Esophagus muscularis mucosa (tissue), 4 donors: Measurements from ENCODE around the gene BCL2L1. TPM values are rescaled to one million over a fixed set of nuclear protein-coding genes. Genes with fewer than 3 reads are reported as not detected.

Experiments used
- DNase-seq: peaks from one replicate; pipeline ENCODE4 v3.0.0-alpha.2; 2017; ENCODE audit errors: extremely low spot score
- H3K27ac ChIP-seq, 4 donors: fragments of 200-600 bp; sonication (generic); replicated peaks in 1 of 4; 1 replicate in 3 of 4; 2 replicates in 1 of 4; pipeline ENCODE4 v1.5.1; 2016 to 2019; ENCODE audit warnings: mild to moderate bottlenecking in 1 of 4
- H3K27me3 ChIP-seq, 4 donors: fragments of 200-600 bp; sonication (generic); one replicate each; pipeline versions ENCODE4 v1.5.1 to v1.6.0; 2016 to 2019
- H3K36me3 ChIP-seq, 4 donors: fragments of 200-600 bp; sonication (generic); one replicate each; pipeline ENCODE4 v1.5.1; 2016 to 2019
- H3K4me1 ChIP-seq, 4 donors: fragments of 200-600 bp; sonication (generic); one replicate each; pipeline ENCODE4 v1.5.1; 2016 to 2019
- H3K4me3 ChIP-seq, 4 donors: fragments of 200-600 bp; sonication (generic); 1 replicate in 2 of 4; 2 replicates in 2 of 4; pipeline ENCODE4 v1.5.1; 2016 to 2019; ENCODE audit warnings: mild to moderate bottlenecking in 4 of 4, moderate library complexity in 1 of 4
- H3K9me3 ChIP-seq, 4 donors: fragments of 200-600 bp; sonication (generic); 1 replicate in 3 of 4; 2 replicates in 1 of 4; pipeline ENCODE4 v1.5.1; 2016 to 2019
- EP300 ChIP-seq: sonication (generic); formaldehyde crosslinking; IDR thresholded peaks from one replicate; pipeline ENCODE4 v1.6.1; 2017; ENCODE audit warnings: antibody characterized with exemption
- POLR2A ChIP-seq: fragments of 450-650 bp; IDR thresholded peaks from one replicate; pipeline ENCODE4 v1.6.1; 2017; ENCODE audit warnings: antibody characterized with exemption, moderate library complexity, mild to moderate bottlenecking, low read depth
- POLR2AphosphoS5 ChIP-seq, 2 donors: sonication (generic); formaldehyde crosslinking; IDR thresholded peaks; one replicate each; pipeline ENCODE4 v1.6.1; 2017; ENCODE audit warnings: antibody characterized with exemption in 2 of 2
- WGBS: methylation state at CpG from one replicate; pipeline ENCODE4 v1.1.5; 2018; 5-methylcytosine and 5-hydroxymethylcytosine counted together
- intact Hi-C: fragments of 100-400 bp; cut with DNase I; formaldehyde crosslinking; loops from one replicate; pipeline ENCODE4 v1.15.1; 2023
- total RNA-seq, 4 donors: library from RNA; depleted of rRNA; stranded (reverse); fragments of >200 nt; gene quantifications; one replicate each; pipeline versions ENCODE4 v1.1.0 to v1.2.1, GENCODE V29; 2016
- TF ChIP-seq, protein P1 (sequence below), 3 experiments: fragments of 200-600 bp in 2 of 3; fragments of 450-650 bp in 1 of 3; sonication (generic) in 2 of 3; IDR thresholded peaks; one replicate each; pipeline ENCODE4 v1.5.1; 2017 to 2019; ENCODE audit warnings: antibody characterized with exemption in 3 of 3, mild to moderate bottlenecking in 2 of 3, moderate library complexity in 1 of 3

The BCL2L1 gene
- total RNA-seq, 4 donors from 2014 or later = 94.3 to 181 (median 140) TPM

DNA sequence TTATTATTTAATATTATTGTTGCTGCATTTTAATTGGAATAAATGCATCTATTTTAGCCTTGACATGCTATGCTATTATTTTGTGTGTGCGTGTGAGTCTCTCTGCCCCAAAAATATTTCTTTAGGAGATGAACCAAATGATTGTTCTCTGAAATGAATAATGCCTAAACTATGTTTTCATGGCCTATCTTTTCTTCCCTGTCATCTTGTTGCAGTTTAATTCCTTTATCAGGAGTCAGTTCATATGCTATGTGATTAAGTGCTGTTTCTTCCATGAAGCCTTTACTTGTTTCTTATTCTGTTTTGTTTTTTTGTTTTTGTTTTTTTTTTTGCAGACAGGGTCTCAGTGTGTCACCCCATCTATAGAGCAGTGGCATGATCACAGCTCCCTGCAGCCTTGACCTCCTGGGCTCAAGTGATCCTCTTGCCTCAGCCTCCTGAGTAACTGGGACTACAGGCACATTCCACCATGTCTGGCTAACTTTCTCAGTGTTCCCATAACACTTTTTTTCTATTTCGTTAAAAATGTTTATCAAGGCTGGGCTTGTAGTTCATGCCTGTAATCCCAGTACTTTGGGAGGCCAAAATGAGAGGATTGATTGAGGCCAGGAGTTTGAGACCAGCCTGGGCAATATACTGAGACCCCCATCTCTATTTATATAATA, 42.1 kb upstream of the BCL2L1 start:
- H3K4me3 ChIP-seq = no peak overlapping the region
- no peaks in the 10 kb centered on the region for H3K9me3 ChIP-seq
- no peak overlapping the region for H3K27ac ChIP-seq
- intact Hi-C loops = no loop called here
- DNase-seq = no peak
- no peaks in the 10 kb centered on the region for H3K36me3 ChIP-seq
- no peaks in the 10 kb centered on the region for H3K4me1 ChIP-seq
- 90% methylated on average over 2 of the region's 2 CpGs for WGBS
- H3K27me3 ChIP-seq = no peaks in the 10 kb centered on the region
- TF ChIP-seq, protein P1, sequence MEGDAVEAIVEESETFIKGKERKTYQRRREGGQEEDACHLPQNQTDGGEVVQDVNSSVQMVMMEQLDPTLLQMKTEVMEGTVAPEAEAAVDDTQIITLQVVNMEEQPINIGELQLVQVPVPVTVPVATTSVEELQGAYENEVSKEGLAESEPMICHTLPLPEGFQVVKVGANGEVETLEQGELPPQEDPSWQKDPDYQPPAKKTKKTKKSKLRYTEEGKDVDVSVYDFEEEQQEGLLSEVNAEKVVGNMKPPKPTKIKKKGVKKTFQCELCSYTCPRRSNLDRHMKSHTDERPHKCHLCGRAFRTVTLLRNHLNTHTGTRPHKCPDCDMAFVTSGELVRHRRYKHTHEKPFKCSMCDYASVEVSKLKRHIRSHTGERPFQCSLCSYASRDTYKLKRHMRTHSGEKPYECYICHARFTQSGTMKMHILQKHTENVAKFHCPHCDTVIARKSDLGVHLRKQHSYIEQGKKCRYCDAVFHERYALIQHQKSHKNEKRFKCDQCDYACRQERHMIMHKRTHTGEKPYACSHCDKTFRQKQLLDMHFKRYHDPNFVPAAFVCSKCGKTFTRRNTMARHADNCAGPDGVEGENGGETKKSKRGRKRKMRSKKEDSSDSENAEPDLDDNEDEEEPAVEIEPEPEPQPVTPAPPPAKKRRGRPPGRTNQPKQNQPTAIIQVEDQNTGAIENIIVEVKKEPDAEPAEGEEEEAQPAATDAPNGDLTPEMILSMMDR (IDR thresholded peaks at IDR 0.05) = no peak
- TF ChIP-seq POLR2AphosphoS5 (IDR thresholded peaks at IDR 0.05) (no peak), EP300 (no peak), POLR2A (no peak)

DNA sequence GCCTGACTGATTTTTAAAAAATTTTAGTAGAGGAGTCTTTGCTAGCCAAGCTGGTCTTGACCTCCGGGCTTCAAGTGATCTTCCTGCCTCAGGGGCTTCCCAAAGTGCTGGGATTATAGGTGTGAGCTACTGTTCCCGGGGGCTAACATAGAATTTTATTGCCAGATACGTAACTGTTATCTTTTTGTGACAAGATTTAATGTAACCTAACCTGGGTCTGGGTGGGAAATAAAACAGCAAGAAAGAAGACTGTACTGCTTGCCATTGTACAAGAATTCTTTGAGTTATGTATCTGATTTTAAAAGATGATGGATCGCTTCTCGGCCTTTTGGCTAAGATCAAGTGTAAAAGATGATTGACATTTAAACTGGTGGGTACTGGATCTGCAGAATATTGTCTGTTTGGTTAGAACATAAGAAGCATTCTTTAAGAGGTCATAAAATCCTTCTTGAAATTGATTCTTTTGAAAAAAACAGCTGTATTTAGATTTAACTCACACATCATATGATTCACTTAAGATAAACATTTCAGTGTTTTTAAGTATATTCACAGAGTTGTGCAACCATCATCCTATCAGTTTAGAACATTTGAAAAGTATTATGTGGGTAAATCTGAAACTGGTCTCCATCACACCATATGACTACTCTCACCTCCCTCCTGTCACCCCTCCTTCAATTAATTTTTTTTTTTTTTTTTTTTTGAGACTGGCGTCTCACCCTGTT, 38.0 kb upstream of the BCL2L1 start:
- Histone ChIP-seq H3K4me1 (no peaks in the 10 kb centered on the region), H3K9me3 (no peaks in the 10 kb centered on the region), H3K27me3 (no peaks in the 10 kb centered on the region), H3K4me3 (no peak overlapping the region), H3K36me3 (no peaks in the 10 kb centered on the region), H3K27ac (no peak overlapping the region)
- 97% methylated on average over 6 of the region's 6 CpGs for WGBS
- DNase-seq = no peak
- no peak for TF ChIP-seq EP300
- TF ChIP-seq, protein P1 (IDR thresholded peaks at IDR 0.05) = no peak
- no peak for TF ChIP-seq POLR2AphosphoS5 (IDR thresholded peaks at IDR 0.05)
- TF ChIP-seq POLR2A = no peak
- intact Hi-C loops = no loop called here

GRCh38 chr20:31759836-31760518, 37.3 kb upstream of the BCL2L1 start:
- H3K27ac ChIP-seq = no peak overlapping the region
- no peaks in the 10 kb centered on the region for H3K4me1 ChIP-seq
- no peak for TF ChIP-seq EP300
- TF ChIP-seq POLR2A = no peak
- TF ChIP-seq, protein P1 (IDR thresholded peaks at IDR 0.05) = no peak
- no peak for TF ChIP-seq POLR2AphosphoS5 (IDR thresholded peaks at IDR 0.05)
- H3K36me3 ChIP-seq = no peaks in the 10 kb centered on the region
- H3K9me3 ChIP-seq = no peaks in the 10 kb centered on the region
- intact Hi-C loops = no loop called here
- H3K4me3 ChIP-seq = no peak overlapping the region
- no peak for DNase-seq
- H3K27me3 ChIP-seq = no peaks in the 10 kb centered on the region
- WGBS = 93% methylated on average over 2 of the region's 2 CpGs

DNA sequence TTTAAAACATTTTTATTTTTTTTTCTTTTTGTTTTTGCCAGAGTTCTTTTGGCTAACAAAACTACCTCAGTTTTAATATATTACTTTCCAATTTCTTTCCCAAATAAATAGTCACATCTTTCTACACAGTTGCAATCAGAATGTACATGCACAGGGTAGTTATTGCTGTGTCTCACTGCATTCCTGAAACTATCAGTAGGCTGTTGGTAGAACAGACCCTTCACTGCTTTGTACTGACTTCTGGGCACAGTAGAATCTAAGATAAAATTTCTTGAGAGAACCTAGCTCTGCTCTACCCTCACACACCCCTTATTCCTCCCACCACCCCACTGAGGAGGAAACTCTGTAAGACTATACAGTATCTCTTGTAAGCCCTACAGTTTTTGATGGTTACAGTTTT, 36.3 kb upstream of the BCL2L1 start:
- Histone ChIP-seq H3K27ac (no peak overlapping the region), H3K36me3 (no peaks in the 10 kb centered on the region), H3K9me3 (no peaks in the 10 kb centered on the region), H3K4me1 (no peaks in the 10 kb centered on the region), H3K27me3 (no peaks in the 10 kb centered on the region), H3K4me3 (no peak overlapping the region)
- intact Hi-C loops = no loop called here
- TF ChIP-seq EP300 (no peak), POLR2A (no peak), POLR2AphosphoS5 (IDR thresholded peaks at IDR 0.05) (no peak)
- TF ChIP-seq, protein P1 (IDR thresholded peaks at IDR 0.05) = no peak
- DNase-seq = no peak
